Subcutaneous adipose tissue (tissue), 4 donors: ENCODE results near the gene SUN2. TPM values are rescaled to one million over a fixed set of nuclear protein-coding genes. Genes with fewer than 3 reads are reported as not detected.

Experiments
- CTCF ChIP-seq: fragments of 450-650 bp; IDR thresholded peaks from one replicate; pipeline ENCODE4 v1.5.1; 2016; ENCODE audit warnings: low read depth, mild to moderate bottlenecking, control low read depth, antibody characterized with exemption, moderate library complexity
- total RNA-seq, 4 donors: library from RNA; depleted of rRNA; stranded (reverse); fragments of >200 nt; gene quantifications; one replicate each; pipeline ENCODE4 v1.1.0, GENCODE V29; 2016

The SUN2 gene
- total RNA-seq, 4 donors from 2014 or later: 177 to 749 (median 361) TPM

GRCh38 chr22:38731703-38732161 lies 24.1 kb downstream of the SUN2 start:
- TF ChIP-seq CTCF: no peak

GRCh38 chr22:38730411-38730871 lies 25.4 kb downstream of the SUN2 start:
- TF ChIP-seq CTCF: no peak

GRCh38 chr22:38729946-38730345 lies 25.9 kb downstream of the SUN2 start:
- no peak for TF ChIP-seq CTCF

GRCh38 chr22:38728871-38729796 lies 26.7 kb downstream of the SUN2 start:
- TF ChIP-seq CTCF: no peak

GRCh38 chr22:38727530-38728451 lies 28.0 kb downstream of the SUN2 start:
- no peak for TF ChIP-seq CTCF

GRCh38 chr22:38727123-38727522 lies 28.7 kb downstream of the SUN2 start:
- no peak for TF ChIP-seq CTCF
